Hematopoietic multipotent progenitor cell treated with erythropoietin and hydrocortisone succinate and interleukin-3 and kit ligand, for 17 days (in vitro differentiated cells): ENCODE data around the gene NAT16.
A peak's percentile ranks its signal among the peaks of the same experiment; 100 is the strongest.
"Not testable (repeated sequence)": the region's sequence is repeated elsewhere in the genome, so short reads cannot be mapped to it uniquely, and the experiment has no call there.

Experiments
- DNase-seq: peaks from one replicate; pipeline ENCODE4 v3.0.0-alpha.2; 2015; ENCODE audit warnings: low spot score

The NAT16 gene

GRCh38 chr7:101180130-101180755 is at the start of gene NAT16:
Gene NAT16, minus strand, starts transcription at chr7:101180293. Its CDS starts 5,486 bp downstream, at chr7:101174807.
- no peak for DNase-seq

- no peak for DNase-seq
Measured at GRCh38 chr7:101226721-101227120, 46.6 kb upstream of the NAT16 start.

DNA sequence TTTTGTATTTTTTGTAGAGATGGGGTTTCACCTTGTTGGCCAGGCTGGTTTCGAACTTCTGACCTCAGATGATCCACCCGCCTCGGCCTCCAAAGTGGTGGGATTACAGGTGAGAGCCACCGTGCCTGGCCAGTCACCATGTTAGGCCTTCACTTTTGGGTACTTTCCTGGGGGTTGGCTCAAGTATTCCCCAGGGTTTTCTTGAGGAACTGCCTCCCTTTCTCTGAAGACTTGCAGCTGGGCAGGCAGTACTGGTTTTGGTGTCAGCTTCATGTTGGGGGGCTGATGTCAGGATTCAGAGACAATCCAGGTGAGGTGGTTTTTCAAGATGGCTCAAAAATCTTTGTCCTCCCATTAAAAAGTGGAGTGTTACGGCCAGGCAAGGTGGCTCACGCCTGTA is 45.6 kb upstream of the NAT16 start:
- no peak for DNase-seq

- DNase-seq, result no peak
Measured at GRCh38 chr7:101223528-101223927, 43.4 kb upstream of the NAT16 start.

- no peak for DNase-seq
Measured at GRCh38 chr7:101222275-101222830, 42.3 kb upstream of the NAT16 start.

- DNase-seq, result no peak
Measured at GRCh38 chr7:101220295-101220694, 40.2 kb upstream of the NAT16 start.

DNA sequence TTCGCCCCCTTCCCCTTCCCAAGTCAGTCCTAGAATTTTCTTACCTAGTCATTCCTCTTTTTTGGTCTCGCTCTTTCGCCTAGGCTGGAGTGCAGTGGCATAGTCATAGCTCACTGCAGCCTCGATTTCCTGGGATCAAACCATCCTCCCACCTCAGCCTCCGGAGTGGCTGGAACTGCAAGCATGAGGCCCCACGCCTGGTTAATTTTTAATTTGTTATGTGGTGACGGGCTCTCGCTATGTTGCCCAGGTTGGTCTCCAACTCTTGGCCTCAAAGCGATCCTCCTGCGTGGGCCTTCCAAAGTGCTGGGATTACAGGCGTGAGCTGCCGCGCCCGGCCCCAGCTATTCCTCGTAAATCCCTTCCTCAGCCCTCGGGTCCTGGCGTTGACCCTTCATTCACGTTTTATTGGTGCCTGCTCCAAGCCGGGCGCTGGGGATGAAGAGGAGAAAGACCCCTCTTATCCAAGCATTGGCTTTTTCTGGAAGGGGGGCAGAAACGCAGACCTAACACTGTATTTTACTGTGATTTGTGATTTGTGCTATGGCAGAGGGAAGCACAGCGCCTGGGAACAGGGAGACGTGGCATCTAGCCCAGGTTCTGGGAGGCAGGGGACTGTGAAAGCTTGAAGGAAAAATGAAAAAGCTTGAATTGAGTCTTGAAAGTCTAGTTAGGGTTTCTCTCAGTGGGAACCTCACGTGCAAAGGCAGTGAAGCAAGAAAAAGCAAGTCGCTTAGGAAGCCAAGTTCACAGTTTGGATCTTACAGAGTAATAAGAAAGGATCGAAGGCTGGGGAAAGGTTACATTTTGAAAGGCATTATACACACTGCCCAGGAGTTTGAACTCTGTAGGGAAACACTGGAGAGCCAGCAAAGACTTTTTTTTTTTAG is 38.4 kb upstream of the NAT16 start:
- DNase-seq, result peak; percentile 29

- DNase-seq, result peak; percentile 100
Measured at GRCh38 chr7:101217388-101218235, 37.5 kb upstream of the NAT16 start, which contains the start of the genes PLOD3 and ZNHIT1. Gene PLOD3, minus strand, starts transcription at chr7:101217581. Its CDS starts 307 bp downstream, at chr7:101217274. Gene ZNHIT1, plus strand, starts transcription at chr7:101218165. Its CDS starts 31 bp downstream, at chr7:101218196.

GRCh38 chr7:101216860-101217387 is 36.8 kb upstream of the NAT16 start:
- DNase-seq, result peak; percentile 48

DNA sequence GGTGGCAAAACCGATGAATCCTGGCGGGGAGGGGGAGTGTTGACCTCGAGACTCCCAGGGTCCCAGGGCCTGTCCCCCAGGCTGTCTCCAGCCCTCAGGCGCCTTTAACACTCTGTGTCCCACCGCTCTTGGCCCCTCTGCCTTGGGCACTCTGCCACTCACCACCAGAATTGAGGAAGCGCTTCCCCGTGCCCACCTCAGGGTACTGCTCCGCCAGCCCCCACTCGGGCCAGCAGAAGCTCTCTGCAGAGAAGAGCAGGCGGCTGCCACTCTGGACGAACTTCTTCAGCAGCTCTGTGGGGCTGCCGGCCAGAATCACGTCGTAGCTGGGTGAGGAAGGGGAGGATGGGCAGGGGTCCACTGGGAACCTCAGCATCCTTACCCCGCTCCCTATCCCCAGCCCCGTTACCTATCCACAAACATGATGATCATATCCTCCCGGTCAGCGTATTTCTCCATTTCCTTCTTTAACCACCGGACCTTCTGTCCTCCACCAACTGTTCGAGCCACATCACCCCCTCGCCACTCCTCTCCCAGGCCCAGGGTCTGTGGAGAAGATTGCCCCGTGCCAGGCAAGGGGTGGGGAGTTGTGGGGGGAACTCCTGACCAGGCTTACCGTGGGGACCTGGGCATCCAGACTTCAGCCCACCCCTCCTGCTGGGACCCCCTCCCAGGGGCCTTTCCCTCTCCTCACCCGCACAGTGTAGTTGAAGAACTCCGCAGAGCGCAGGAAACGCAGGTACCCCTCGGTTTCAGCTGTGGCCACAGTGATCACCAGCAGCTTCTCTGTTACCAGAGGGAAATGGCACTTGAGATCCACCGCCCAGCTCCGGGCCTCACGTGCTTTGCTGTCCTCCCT is 36.1 kb upstream of the NAT16 start:
- DNase-seq, result no peak

GRCh38 chr7:101212014-101212413 is 31.9 kb upstream of the NAT16 start:
- no peak for DNase-seq

GRCh38 chr7:101211501-101211900 is 31.4 kb upstream of the NAT16 start:
- DNase-seq, result no peak

- no peak for DNase-seq
Measured at GRCh38 chr7:101210143-101210542, 30.1 kb upstream of the NAT16 start.

- no peak for DNase-seq
Measured at GRCh38 chr7:101208794-101209193, 28.7 kb upstream of the NAT16 start.

- DNase-seq, result no peak
Measured at GRCh38 chr7:101207459-101207858, 27.4 kb upstream of the NAT16 start.

GRCh38 chr7:101206665-101207042 is 26.6 kb upstream of the NAT16 start:
- DNase-seq, result no peak

DNA sequence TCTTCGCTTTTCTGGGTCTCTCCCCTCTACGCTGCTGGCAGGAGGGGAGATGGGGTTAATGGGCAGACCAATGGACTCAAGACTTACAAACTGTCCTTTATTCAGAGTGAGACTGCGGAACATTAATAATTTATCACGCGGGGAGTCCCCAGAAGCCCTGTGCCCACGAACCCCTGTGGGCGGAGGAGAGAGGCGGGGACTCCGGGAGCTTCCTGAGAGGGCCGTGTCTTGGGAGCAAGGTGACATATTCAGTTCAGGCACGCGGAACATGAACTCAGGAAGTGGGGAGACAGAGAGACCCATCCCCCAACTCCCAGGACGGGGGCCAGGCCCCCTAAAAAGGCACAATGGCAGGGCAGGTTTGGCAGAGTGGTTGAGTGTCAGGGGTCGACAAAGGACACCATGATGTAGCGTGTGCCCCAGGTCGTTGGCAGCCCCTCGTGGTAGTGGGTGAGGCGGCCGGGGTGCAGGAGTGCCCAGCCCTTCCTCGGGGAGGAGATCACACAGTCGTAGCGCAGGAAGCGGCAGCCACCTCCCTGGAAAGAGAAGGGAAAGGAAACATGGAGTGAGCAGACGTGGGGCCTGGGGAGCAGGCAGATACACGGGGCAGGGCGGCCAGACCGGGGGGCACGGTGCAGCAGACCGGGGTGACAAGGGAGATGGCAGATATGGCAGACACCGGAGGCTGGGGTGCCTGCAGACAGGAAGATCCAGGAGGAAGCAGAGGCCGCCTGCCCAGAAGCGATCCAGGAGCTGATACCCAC is 26.0 kb upstream of the NAT16 start:
- no peak for DNase-seq

- DNase-seq, result not testable (repeated sequence)
Measured at GRCh38 chr7:101203740-101204738, 23.9 kb upstream of the NAT16 start.

DNA sequence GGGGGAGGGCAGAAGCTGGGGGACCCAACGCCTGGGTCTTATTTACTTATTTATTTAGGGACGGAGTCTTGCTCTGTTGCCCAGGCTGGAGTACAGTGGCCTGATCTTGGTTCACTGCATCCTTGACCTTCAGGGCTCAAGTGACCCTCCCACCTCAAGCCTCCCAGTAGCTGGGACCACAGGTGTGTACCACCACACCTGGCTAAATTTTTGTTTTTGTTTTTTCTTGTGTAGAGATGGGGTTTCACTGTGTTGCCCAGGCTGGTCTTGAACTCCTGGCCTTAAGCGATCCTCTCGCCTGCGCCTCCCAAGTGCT is 22.5 kb upstream of the NAT16 start:
- DNase-seq, result no peak
